ENCODE results near the gene TNFSF10. TPM values are rescaled to one million over a fixed set of nuclear protein-coding genes. Genes with fewer than 3 reads are reported as not detected.
"Not testable (repeated sequence)": the region's sequence is repeated elsewhere in the genome, so short reads cannot be mapped to it uniquely, and the experiment has no call there.

TNFSF10 gene
- not detected in 2 replicates for polyA plus RNA-seq (2014; cell fraction: cytosol; rRNA removed)
- not detected in 2 replicates for polyA plus RNA-seq (2014; cell fraction: nucleus; rRNA removed)

DNA sequence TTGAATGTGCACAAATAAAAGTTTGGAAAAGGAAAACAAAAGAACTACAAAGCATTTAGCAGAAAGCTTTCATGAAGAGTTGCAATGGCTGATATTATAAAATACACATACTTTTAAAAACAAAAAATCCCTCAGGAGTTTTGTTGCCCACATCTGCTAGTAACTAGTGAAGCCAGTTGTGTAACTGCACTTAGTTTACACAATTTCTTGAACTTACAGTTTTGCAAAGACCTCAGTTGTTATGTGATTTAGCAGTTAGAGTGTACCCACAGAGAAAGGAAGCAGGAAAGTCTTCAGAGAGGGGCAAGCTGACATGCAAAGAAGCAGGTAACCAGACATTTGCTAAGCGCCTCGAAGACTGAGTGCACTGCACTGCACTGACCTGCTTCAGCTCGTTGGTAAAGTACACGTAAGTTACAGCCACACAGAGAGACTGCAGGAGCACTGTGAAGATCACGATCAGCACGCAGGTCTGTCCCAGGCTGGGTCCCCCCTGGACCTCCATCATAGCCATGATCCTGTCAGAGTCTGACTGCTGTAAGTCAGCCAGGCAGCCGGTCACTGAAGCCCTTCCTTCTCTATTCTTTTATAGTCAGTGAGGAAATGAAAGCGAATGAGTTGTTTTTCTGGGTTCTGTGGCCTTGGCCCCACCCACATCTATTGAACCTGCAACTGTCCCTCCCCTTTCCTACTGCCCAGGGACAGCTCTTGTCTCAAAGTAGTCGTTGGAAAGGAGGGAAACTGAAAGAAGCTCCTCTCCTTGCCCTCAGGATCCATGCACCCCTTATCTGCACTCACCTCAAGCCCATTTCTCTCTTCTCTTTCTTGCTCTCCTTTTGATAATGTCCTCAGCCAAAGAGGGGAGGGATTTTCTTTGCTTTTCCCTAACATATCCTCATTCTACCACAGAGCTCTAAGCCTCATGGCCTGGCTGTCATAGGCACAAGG, at the start of gene TNFSF10:
TSS of gene TNFSF10 (minus strand) at position 560 of the 948 bp plus-strand sequence. CDS start at position 514, 46 bp downstream.
- no peak for DNase-seq (ENCODE audit: low spot score)

DNA sequence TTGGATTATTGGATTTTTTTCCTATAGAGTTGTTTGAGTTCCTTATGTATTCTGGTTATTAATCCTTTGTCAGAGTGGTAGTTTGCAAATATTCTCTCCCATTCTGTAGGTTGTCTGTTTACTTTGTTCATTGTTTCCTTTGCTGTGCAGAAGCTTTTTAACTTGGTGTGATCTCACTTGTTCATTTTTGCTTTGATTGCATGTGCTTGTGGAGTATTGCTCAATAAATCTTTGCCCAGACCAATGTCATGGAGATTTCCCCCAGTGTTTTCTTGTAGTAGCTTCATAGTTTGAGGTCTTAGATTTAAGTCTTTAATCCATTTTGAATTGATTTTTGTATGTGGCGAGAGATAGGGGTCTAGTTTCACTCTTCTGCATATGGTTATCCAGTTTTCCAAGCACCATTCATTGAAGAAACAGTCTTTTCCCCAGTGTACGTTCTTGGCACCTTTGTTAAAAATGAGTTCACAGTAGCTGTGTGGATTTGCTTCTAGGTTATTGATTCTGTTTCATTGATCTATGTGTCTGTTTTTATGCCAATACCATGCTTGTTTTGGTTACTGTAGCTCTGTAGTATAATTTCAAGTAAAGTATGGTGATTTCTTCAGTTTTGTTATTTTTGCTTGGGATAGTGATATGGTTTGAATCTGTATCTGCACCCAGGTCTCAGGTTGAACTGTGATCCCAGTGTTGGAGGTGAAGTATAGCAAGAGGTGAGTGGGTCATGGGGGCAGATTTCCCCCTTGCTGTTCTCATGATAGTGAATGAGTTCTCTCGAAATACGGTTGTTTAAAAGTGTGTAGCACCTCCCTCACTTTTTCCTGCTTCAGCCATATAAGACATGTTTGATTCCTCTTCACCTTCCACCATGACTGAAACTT, 46.1 kb upstream of the TNFSF10 start:
- no peak for DNase-seq (ENCODE audit: low spot score)

DNA sequence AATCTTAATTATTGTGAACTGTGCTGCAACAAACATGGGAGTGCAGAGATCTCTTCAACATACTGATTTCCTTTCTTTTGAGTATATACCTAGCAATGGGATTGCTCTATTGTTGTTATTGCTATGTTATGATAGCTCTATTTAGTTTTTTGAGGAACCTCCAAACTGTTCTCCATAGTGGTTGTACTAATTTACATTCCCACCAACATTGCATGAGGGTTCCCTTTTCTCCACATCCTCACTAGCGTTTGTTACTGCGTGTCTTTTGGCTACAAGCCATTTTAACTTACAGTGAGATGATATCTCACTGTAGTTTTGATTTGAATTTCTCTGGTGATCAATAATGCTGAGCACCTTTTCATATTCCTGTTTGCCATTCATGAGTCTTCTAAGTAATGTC, 45.5 kb upstream of the TNFSF10 start:
- no peak for DNase-seq (ENCODE audit: low spot score)

DNA sequence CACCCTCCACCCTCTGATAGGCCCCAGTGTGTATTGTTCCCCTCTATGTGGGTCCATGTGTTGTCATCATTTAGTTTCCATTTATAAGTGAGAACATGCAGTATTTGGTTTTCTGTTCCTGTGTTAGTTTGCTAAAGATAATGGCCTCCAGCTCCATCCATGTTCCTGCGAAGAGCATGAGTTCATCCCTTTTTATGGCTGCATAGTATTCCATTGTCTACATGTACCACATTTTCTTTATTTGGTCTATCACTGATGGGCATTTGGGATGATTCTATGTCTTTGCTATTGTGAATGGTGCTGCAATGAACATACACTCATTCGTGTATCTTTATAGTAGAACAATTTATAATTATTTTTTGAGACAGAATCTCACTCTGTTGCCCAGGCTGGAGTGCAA, 43.6 kb upstream of the TNFSF10 start:
- not testable (repeated sequence) for DNase-seq (ENCODE audit: low spot score)

DNA sequence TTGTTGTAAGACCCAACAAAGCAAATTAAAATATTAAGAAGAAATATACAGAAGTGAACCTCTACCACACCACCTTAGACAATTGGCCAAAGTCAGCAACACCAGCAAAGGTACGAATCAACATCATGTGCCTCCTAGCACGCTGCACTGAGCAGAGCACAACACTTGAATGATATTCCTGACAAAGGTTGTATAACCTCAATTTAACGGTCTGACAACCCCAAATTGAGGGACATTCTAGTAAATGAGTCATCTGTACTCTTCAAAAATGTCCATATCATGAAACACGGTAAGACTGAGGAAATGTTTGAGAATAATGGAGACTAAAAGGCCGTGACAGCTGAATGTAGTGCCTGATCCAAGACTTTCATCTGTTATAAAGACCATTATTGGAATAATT, 41.3 kb upstream of the TNFSF10 start:
- no peak for DNase-seq (ENCODE audit: low spot score)

DNA sequence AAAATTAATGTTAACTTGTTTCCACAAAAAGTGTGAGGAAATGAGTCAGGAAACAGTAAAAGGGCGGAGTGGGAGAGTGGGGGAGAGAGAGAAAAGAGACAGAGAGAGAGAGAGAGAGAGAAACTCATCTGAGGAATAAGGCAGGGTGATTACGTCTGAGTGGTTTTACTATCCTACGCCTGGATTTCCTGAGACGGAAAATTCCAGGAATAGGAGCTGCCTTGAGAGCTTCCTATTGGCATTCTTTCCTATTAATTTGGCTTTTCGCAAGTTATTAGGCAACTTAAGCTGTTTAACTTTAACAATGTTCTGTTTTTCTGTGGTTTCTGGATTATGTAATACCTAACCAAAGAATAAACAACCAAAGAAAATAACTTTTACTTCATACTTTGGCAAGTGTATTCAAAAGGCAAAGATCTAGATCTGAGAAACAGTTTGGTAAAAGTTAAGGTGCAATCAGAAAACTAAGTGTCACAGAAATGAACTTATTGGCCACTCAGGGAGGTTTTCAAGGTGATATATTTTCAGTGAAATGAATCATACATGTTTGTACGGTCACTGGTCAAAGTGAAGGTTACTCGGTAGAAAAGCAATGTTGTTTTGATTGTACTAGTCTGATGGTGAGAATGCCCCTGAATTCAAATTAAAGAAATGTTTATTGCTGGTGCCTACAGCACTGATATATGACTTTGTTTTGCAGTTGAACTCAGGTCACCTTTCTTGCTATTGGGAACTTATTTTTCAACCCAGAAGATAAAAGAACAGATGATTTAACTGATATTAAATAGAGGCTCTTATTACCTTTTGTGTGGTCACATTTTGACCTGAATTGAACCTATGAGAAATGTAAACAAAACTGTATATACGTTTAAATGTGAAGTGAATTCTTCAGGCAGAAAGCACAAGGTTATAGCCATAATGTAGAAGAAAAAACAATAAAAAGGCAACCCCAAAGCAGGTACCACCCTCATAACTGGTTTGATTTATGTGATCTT, 39.9 kb upstream of the TNFSF10 start:
- no peak for DNase-seq (ENCODE audit: low spot score)

DNA sequence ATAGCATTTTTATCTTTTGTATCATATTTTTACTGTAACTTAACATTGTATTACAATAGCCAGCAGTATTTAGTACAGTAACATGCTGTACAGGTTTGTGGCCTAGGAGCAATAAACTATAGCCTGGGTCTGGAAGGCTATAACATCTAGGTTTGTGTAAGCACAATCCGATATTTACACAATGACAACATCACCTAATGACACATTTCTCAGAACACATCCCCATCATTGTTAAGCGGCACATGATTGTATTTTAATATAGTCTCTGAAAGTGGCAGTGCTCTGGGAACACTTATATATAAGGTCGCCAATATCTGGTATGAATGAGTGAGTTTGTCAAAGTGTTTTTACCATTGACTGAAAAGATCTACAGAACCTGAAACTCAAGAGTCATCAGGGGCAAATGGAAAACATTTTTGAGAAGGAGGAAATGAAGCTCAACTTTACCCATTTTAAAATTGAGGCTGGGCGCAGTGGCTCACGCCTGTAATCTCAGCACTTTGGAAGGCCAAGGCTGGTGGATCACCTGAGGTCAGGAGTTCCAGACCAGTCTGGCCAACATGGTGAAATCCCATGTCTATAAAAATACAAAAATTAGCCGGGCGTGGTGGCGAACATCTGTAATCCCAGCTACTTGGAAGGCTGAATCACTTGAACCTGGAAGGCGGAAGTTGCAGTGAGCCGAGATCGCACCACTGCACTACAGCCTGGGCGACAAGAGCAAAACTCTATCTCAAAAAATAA, 38.8 kb upstream of the TNFSF10 start:
- no peak for DNase-seq (ENCODE audit: low spot score)

DNA sequence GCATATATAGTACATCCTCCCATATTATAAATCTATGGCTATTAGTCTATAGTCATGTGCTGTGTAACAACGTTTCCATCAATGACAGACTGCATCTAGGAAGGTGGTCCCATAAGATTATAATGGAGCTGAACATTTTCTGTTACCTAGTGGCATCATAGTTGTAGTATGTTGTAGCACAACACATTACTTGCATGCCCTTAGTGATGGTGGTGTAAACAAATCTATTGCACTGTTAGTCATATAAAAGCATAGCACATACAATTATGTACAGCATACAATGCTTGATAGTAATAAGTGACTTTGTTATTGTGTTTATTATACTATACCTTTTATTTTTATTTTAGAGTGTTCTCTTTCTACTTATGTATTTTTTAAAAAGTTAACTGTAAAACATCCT, 37.4 kb upstream of the TNFSF10 start:
- DNase-seq (ENCODE audit: low spot score): no peak

DNA sequence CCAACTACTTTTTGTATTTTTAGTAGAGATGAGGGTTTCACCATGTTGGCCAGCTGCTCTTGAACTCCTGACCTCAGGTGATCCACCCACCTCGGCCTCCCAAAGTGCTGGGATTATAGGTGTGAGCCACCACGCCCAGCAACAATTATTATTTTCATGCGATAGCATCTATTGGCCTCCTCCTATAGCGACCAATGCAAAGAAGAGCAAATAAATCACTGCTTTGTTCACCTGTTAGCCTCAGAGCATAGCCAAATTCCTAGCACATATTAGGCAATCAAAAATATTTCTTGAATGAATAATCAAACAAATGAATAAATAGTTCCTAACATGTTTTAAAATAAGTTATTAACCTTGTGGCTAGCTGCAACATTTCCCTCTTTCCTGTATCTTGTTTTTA, 36.8 kb upstream of the TNFSF10 start:
- no peak for DNase-seq (ENCODE audit: low spot score)

DNA sequence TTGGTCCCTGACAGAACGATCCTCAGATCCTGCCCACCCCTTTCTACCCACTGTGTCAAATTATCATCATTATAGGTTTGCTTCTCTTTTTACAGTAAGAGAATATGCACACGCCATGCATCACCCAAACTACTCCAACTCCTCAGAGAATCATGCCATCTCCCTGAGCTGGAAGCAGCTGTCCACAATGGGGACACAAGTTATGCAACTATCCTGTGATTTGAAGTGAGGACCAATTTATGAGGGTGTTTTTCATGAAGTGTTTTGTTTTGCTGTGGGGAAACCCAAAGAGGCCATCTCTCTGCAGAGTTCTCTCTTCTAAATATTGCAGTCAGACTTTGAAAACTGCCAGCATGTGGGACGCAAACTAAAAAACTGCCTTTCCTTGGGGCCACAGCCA, 35.8 kb upstream of the TNFSF10 start:
- DNase-seq (ENCODE audit: low spot score): no peak

DNA sequence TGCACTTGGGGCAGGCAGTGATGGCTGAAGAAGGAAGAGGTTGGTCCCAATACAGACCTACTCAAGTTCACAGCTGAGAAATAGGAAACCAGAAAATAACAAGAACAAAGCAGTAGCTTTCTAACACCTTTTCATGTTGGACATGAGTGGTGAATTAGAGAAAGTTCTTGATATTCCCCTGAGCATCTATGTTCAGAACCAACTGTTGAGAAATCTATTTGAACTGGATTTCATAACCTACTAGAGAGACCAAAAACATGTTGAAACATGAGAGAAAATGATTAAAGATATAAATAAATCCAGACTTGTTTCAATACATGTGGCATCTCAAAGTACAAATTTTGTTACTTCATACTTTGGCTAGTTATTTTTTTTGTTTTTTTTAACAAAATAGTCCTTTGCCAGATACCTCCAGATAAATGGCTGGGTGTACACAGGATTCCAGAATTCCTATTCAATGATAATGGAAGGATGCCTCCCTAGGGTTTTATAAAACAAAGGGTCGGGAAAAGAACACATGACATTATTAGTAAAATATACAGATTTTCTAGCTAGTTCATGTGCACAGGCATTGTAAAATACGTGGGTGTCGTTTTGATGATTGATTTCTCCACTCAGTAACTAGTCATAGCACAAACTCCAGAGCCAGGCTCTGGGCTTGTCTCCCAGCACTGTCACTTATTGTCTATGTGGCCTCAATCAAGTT, 34.4 kb upstream of the TNFSF10 start:
- no peak for DNase-seq (ENCODE audit: low spot score)

DNA sequence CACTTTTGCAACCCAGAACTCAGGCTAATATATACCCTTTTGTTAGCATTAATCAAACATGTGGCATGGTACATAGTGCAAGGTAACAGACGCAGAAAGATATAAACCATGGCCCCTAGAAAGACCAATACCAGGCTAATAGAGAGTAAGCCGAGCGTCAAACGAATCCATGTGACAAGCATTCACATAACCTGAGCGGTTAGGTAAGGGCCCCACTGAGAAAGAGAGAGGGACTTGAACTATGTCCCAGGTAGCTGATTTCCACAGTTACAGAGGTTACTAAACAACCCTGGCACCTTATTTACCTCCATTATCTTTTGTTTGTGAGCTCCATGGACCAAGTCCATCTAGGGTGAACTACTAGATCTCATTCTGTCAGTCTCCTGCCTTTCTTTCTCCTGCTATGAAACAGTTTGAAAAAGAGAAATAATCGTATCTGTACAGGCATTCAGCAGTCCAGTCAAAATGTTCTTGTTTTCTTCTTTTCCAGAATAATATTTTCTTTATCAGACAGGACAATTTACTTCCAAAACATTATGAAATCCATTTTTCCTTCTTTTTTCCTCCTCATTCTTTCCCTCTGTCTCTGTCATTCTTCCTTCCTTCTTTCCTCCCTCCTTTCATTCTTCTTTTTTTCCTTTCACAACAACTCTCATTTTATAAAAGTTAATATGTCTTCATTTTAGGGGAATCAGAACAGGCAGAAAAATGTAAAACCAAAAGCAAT, 30.5 kb upstream of the TNFSF10 start:
- DNase-seq (ENCODE audit: low spot score): no peak

DNA sequence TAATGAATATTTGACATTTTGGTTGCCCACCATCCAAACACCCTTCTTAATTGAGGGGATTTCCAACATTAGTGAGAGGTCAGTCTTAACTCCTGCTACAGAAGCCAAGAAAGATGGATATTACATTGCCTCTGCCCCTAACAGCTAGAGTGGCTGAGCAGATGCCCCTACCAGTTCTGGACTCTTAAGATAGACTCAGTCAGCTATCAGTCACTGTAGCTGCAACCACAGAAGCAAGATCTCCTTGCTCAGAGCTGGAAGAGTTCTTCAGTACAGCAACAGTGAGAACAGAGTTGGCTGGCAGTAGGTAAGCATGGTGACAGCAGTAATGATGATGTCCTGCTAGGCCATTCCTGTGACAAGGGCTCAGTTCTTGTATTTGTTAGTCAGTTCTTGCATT, 29.4 kb upstream of the TNFSF10 start:
- DNase-seq (ENCODE audit: low spot score): no peak

DNA sequence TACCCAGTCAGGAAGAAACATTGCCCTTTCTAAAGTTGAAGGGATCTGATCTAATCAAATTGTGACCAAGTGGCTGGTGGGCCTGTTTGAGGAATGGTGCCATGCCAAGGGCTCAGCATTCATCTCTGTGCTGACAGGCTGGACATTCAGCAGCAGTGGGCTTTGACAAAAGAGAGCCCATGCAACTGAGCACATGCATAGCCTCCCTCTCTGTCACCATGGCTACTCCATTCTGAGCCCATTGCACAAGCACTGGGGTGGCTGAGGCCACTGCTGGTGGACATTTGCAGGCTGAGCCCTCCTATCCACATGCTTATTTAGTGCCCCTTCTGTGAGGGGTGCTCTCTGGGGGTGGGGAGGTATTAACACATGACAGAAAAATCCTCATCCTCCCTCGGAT, 28.6 kb upstream of the TNFSF10 start:
- no peak for DNase-seq (ENCODE audit: low spot score)

DNA sequence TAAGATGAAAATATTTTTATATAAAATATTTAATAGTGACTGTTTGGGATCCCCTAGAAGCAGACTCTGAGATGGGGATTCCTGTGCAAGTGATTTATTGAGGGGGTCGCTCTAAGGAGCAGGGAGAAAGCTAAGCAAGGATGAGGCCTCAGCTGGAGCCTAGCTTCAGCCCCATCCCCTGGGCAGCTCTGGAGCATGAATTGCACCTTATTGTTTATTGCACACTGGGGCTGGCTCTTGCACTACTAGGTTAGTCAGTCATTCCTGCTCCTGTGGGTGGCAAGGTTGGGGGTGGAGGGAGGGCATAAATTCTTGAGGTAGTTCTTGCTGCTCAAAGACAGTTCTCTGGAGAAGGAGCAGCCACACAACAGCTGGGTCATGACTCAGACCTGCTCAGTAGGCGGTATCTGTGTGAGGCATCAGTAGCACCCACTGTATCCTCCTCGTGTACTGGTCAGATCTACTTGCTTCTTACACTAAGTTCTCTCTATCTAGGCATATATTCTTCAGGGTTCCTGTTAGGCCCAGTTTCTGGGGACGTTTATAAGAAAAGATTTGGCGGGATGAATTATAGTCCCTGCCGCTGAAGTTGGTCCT, 27.2 kb upstream of the TNFSF10 start:
- no peak for DNase-seq (ENCODE audit: low spot score)

DNA sequence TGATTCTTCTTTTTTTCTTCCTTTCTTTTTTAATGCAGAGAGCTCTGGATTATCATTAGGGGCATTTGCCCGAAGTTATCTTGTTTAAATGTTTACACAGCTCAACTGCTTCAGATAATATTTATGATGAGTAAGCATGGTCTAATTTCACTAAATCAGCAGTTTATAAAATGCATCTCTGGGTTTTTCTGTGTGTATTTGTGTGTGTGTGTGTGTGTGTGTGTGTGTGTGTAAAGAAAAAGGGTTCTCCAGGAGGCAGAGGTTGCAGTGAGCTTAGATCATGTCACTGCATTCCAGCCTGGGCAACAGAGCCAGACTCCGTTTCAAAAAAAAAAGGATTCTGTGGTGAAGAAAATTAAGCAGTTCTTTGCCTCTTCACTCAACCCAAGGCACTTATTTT, 25.9 kb upstream of the TNFSF10 start:
- DNase-seq (ENCODE audit: low spot score): no peak

DNA sequence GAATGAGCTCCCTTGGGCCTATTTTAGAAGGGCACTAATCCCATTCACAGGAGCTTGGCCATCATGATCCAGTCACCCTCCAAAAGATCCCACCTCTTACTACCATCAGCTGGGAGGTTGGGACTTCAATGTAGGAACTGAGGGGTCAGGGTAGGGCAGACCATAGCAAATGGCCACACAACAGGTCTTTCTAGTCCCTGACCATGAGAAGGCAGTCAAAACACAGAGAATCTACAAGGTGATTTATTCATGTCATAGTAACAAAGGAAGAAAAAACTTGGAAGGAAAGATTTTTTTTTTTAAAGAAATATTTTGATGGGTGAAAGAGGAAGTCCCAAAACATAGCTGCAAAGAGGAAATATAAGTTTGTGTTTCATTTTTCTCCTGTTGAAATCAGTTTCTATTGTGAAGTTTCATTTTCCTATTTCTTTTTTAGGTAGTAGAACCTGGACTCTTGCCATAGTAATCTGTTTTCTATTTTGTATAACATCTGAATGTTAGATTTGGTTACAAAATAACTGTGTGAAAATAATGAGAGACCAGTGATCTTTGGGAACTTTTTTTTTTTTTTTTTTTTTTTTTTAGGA, 23.5 kb upstream of the TNFSF10 start:
- no peak for DNase-seq (ENCODE audit: low spot score)

DNA sequence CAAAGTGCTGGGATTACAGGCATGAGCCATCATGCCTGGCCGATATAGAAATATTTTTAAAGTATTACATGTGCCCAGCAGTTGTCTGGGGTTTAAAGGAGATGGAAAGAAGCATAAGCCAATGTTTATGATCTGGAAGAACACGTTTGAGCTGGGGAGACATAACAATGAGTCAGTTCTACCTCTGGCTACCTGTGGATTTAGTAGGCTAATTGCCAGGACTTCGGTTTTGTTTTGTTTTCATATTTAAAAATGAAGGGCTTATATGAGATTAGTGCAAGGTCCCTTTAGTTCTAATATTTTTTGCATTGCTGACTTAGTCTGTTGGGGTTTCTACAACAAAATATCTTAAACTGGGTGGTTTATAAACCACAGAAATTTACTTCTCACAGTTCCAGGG, 22.9 kb upstream of the TNFSF10 start:
- no peak for DNase-seq (ENCODE audit: low spot score)

Data from SK-N-DZ (cell line).